Kidney capillary endothelial cell (primary cell): ENCODE measurements around the gene CMSS1.

Experiments
- DNase-seq: peaks from one replicate; pipeline ENCODE4 v3.0.0-alpha.2; 2018; ENCODE audit warnings: low spot score

CMSS1 gene

DNA sequence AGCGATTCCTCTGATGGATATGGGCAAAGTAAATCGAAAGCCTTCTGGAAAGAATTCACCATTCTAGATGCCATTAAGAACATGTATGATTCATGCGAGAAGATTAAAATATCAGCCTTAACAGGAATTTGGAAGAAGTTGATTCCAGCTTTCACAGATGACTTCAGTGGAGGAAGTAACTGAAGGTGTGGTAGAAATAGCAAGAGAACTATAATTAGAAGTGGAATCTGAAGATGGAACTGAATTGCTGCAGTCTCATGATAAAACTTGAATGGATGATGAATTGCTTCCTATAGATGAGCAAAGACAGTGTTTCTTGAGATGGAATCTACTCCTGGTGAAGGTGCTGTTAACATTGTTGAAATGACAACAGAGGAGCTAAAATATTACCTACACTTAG, 413.0 kb downstream of the CMSS1 start:
- DNase-seq = no peak
